Measurements from ENCODE around the gene COL17A1.

Gene COL17A1

DNA sequence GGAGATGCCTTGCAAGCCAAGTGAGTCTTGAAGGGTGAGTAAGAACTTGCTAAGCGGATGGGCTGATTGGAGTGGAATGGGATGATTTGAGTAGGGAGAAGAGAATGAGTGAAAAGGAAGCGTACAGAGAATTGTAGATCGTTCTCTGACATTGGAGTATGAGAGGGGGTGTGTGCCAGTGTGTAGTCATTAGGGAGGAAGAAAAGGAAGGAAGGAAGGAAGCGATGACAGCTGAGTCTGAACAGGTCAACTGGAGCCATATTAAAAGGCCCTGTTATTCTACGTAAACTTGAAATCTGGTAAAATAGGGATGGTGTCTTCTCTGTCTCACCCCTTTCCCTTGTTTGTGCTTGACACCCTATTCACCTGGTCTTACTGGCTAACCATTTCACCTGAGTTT lies 63.7 kb downstream of the COL17A1 start:
- H3K4me3 ChIP-seq (ENCODE audit: low read length), result no peak overlapping the region
- no peak for TF ChIP-seq ZNF274 (IDR thresholded peaks at IDR 0.05; ENCODE audit: low read depth, low read length)

DNA sequence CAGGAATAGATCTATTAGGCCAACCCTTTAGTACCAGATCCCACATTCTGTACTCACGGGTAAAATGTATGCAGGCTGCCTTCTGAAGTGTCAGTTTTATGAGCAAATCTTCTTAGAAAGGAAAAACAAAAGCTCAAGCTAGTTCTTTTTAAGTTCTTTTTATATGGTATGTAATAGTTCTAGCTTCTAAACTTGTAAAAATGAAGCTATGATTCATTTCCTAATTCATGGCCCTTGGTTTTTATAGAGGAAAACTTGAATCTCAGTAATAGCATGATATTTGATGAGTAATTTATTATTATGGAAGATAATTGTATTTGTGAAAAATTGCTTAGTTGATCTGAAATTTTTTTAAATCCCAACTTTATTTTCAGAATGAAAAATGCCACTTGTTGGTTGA lies 64.4 kb downstream of the COL17A1 start:
- no peak for TF ChIP-seq ZNF274 (IDR thresholded peaks at IDR 0.05; ENCODE audit: low read depth, low read length)

DNA sequence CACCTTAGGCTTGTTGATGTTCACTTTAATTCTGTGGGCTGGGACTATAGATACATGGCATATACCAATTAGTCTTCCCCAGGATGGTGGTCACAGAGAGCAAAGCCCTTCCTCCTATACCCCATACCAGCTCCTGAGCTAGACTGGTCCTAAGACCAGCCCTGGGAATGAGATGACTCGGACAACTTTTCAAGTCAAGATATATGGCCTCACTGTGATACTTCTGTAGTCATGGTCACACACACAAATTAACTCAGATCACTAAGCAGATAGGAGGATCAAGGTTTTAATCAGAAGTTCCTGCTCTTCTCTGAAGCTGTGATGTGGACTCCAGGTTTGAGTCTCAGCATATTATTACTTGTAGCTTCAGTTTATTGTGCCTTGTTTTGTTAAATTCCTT lies 65.7 kb downstream of the COL17A1 start:
- no peak for TF ChIP-seq ZNF274 (IDR thresholded peaks at IDR 0.05; ENCODE audit: low read depth, low read length)
- no peak overlapping the region for H3K4me3 ChIP-seq (ENCODE audit: low read length)

More for the DNA sequence above, 64.4 kb downstream of the COL17A1 start:
- no peak overlapping the region for H3K4me3 ChIP-seq (ENCODE audit: low read length)

GRCh38 chr10:104018471-104018870 lies 67.2 kb downstream of the COL17A1 start:
- no peak overlapping the region for H3K4me3 ChIP-seq (ENCODE audit: low read length)
- TF ChIP-seq ZNF274 (IDR thresholded peaks at IDR 0.05; ENCODE audit: low read depth, low read length), result no peak

- TF ChIP-seq ZNF274 (IDR thresholded peaks at IDR 0.05; ENCODE audit: low read depth, low read length), result no peak
- no peak overlapping the region for H3K4me3 ChIP-seq (ENCODE audit: low read length)
These were observed 69.0 kb downstream of the COL17A1 start for GRCh38 chr10:104016661-104017060.

GRCh38 chr10:104014176-104014575 lies 71.5 kb downstream of the COL17A1 start:
- H3K4me3 ChIP-seq (ENCODE audit: low read length), result no peak overlapping the region
- no peak for TF ChIP-seq ZNF274 (IDR thresholded peaks at IDR 0.05; ENCODE audit: low read depth, low read length)

- TF ChIP-seq ZNF274 (IDR thresholded peaks at IDR 0.05; ENCODE audit: low read depth, low read length), result no peak
- H3K4me3 ChIP-seq (ENCODE audit: low read length), result no peak overlapping the region
These were observed 72.2 kb downstream of the COL17A1 start for GRCh38 chr10:104013489-104013888.

GRCh38 chr10:104011904-104012303 lies 73.8 kb downstream of the COL17A1 start:
- H3K4me3 ChIP-seq (ENCODE audit: low read length), result no peak overlapping the region
- no peak for TF ChIP-seq ZNF274 (IDR thresholded peaks at IDR 0.05; ENCODE audit: low read depth, low read length)

DNA sequence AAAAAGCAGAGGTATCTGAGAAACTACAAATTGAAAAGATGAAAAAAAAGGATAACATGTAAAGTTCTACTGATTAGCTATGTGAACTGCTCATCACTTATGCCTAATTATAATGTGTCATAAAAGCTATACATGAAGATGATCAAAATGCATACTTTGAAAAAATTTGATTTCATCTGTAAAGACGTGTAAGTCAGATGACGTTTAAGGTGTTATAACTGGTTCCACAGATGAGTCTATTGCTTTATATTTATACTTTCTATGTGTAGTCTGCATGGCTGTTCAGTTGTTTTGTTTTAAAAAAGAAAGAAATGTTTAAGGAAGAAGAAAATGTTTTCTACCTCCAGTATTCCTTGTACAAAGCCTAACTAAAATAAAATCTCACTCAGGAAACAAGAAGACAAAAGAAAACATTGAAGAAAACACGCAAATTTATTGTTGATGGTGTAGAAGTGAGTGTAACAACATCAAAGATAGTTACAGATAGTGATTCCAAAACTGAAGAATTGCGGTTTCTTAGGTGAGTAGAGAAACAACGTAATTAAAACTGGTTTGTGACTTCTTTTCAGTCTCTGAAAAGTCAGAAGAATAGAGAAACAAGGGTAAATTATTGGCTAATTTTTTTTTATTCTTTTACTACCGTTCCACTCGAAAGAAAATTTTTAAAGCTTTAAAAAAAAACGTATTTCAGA lies 80.4 kb downstream of the COL17A1 start:
- TF ChIP-seq ZNF274 (IDR thresholded peaks at IDR 0.05; ENCODE audit: low read depth, low read length), result no peak
- no peak overlapping the region for H3K4me3 ChIP-seq (ENCODE audit: low read length)

DNA sequence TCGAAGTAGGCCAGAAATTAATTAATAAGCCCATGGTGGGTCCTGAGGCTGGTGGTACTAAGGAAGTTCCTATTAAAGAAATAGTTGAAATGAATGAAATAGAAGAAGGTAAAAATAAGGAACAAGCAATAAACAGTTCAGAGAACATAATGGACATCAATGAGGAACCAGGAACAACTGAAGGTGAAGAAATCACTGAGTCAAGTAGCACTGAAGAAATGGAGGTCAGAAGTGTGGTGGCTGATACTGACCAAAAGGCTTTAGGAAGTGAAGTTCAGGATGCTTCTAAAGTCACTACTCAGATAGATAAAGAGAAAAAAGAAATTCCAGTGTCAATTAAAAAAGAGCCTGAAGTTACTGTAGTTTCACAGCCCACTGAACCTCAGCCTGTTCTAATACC lies 82.8 kb downstream of the COL17A1 start:
- TF ChIP-seq ZNF274 (IDR thresholded peaks at IDR 0.05; ENCODE audit: low read depth, low read length), result no peak
- H3K4me3 ChIP-seq (ENCODE audit: low read length), result no peak overlapping the region

DNA sequence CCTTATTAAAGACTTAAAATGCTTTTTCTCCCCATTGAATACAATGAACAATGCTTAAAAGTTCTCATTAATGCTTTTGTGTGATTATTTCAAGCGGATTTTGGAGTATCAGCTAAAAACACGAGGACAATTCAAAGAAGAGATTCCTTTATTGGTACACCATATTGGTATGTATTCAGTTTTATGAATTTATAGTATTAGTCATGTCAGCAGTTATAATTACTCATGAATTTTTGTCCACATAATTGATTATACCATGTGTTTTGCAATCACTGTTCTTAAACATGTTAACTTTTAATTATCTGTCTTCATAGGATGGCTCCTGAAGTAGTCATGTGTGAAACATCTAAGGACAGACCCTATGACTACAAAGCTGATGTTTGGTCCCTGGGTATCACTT lies 86.9 kb downstream of the COL17A1 start:
- no peak overlapping the region for H3K4me3 ChIP-seq (ENCODE audit: low read length)
- no peak for TF ChIP-seq ZNF274 (IDR thresholded peaks at IDR 0.05; ENCODE audit: low read depth, low read length)

DNA sequence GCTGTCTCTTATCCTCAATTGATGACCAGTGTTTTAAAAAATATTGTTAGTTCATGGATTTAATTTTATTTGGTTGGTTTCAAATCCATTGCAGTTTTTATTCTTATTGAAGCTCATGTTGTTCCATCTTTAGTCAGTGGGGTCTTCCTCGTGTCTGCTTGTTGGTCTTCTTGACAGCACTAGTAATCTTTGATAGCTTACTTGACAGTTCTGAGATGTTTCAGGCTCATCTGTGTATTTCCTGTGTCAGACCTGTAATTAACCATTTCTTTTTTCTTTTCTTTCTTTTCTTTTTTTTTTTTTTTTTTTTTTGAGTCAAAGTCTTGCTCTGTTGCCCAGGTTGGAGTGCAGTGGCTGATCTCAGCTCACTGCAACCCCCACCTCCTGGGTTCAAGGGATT lies 90.5 kb downstream of the COL17A1 start:
- TF ChIP-seq ZNF274 (IDR thresholded peaks at IDR 0.05; ENCODE audit: low read depth, low read length), result no peak
- no peak overlapping the region for H3K4me3 ChIP-seq (ENCODE audit: low read length)

DNA sequence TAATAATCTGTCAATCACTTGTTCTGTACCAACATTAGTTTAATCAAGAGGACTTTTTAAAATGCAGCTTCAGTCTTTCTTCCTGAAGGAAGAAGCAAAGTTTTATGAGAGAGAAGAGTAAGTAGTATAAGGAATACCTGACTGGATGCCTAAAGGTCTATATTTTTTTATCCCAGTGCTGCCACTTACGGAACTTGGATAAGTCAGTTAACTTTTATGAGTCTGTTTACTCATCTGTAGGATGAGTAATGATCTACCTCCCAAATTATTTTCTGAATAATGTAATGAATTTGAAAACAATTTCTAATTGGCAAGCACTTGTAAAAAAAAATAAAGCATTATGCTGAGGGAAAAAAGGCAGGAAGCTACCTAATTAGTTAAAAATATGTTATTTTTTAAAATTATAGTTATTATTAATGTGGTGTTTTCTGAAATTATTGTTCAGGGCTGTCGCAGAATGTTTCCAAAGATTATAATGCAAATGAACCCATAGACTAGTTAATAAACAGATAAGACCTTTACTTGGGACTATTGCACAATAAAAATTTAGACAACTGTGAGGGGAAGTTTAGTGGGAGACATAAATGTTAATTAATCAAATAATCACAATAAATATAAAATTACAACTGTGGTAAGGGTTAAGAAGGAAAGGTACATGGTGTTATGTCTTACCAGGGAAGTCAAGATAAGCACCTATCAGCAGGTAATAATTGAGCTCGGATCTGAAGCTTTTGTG lies 94.1 kb downstream of the COL17A1 start:
- no peak for TF ChIP-seq ZNF274 (IDR thresholded peaks at IDR 0.05; ENCODE audit: low read depth, low read length)
- H3K4me3 ChIP-seq (ENCODE audit: low read length), result no peak overlapping the region

GRCh38 chr10:103990531-103990930 lies 95.1 kb downstream of the COL17A1 start:
- TF ChIP-seq ZNF274 (IDR thresholded peaks at IDR 0.05; ENCODE audit: low read depth, low read length), result no peak
- H3K4me3 ChIP-seq (ENCODE audit: low read length), result no peak overlapping the region; the same call in 1 of the 2 replicates

GRCh38 chr10:103990121-103990520 lies 95.6 kb downstream of the COL17A1 start:
- H3K4me3 ChIP-seq (ENCODE audit: low read length), result no peak overlapping the region
- no peak for TF ChIP-seq ZNF274 (IDR thresholded peaks at IDR 0.05; ENCODE audit: low read depth, low read length)
